MCF 10A (cell line): ENCODE data around the gene NEO1. TPM values are rescaled to one million over a fixed set of nuclear protein-coding genes. Genes with fewer than 3 reads are reported as not detected.
A peak's percentile ranks its signal among the peaks of the same experiment; 100 is the strongest.

Source experiments
- BruUV-seq: library from RNA; stranded (reverse); fragments of 400-500 nt; replicated peaks from 2 replicates; lab custom pipeline; 2021; lab: Mats Ljungman, UMichigan
- CTCF ChIA-PET: fragments of 300-600 bp; sonication (Branson Sonifier 250); formaldehyde crosslinking; extraction: SDS; loops from one replicate; lab custom pipeline; 2021; ENCODE audit warnings: antibody characterized with exemption, inconsistent platforms; lab: Yijun Ruan, JAX
- POLR2A ChIA-PET: fragments of 300-600, 350-650 bp; sonication (Branson Sonifier 250); formaldehyde crosslinking; extraction: SDS; loops from one replicate; lab custom pipeline; 2020; ENCODE audit warnings: antibody characterized with exemption, inconsistent platforms; lab: Yijun Ruan, JAX
- DNase-seq: peaks from one replicate; pipeline ENCODE4 v3.0.0-alpha.2; 2018; ENCODE audit not compliant: unreplicated experiment
- H3K27ac Mint-ChIP-seq: one replicate; pipeline ENCODE4 v1.8.0; 2022; ENCODE audit warnings: mild to moderate bottlenecking, low read depth, mixed read lengths; ENCODE audit not compliant: unreplicated experiment
- H3K27me3 Mint-ChIP-seq: one replicate; pipeline ENCODE4 v1.8.0; 2022; ENCODE audit warnings: mixed read lengths; ENCODE audit not compliant: insufficient read depth, unreplicated experiment
- H3K36me3 Mint-ChIP-seq: one replicate; pipeline ENCODE4 v1.8.0; 2022; ENCODE audit warnings: mild to moderate bottlenecking, moderate library complexity, mixed read lengths; ENCODE audit not compliant: insufficient read depth, unreplicated experiment
- H3K4me1 Mint-ChIP-seq: one replicate; pipeline ENCODE4 v1.8.0; 2022; ENCODE audit warnings: mixed read lengths; ENCODE audit not compliant: insufficient read depth, unreplicated experiment
- H3K4me3 Mint-ChIP-seq: one replicate; pipeline ENCODE4 v1.8.0; 2022; ENCODE audit warnings: mild to moderate bottlenecking, moderate library complexity, mixed read lengths; ENCODE audit not compliant: unreplicated experiment
- H3K9me3 Mint-ChIP-seq: one replicate; pipeline ENCODE4 v1.8.0; 2022; ENCODE audit warnings: mixed read lengths; ENCODE audit not compliant: unreplicated experiment
- intact Hi-C: fragments of 100-400 bp; cut with micrococcal nuclease; formaldehyde crosslinking; loops from 2 replicates; pipeline ENCODE4 v1.14.1; 2022
- total RNA-seq: library from RNA; stranded (reverse); gene quantifications from 2 replicates; pipeline ENCODE4 v1.2.3, GENCODE V29; 2022
- TF ChIP-seq, protein P1 (sequence below): fragments of 200-600 bp; IDR thresholded peaks from one replicate; pipeline ENCODE4 v1.8.0; 2022; ENCODE audit warnings: antibody characterized with exemption, mild to moderate bottlenecking; ENCODE audit not compliant: unreplicated experiment

NEO1 gene
- total RNA-seq, 1 experiment from 2014 or later, result 13.2 TPM

DNA sequence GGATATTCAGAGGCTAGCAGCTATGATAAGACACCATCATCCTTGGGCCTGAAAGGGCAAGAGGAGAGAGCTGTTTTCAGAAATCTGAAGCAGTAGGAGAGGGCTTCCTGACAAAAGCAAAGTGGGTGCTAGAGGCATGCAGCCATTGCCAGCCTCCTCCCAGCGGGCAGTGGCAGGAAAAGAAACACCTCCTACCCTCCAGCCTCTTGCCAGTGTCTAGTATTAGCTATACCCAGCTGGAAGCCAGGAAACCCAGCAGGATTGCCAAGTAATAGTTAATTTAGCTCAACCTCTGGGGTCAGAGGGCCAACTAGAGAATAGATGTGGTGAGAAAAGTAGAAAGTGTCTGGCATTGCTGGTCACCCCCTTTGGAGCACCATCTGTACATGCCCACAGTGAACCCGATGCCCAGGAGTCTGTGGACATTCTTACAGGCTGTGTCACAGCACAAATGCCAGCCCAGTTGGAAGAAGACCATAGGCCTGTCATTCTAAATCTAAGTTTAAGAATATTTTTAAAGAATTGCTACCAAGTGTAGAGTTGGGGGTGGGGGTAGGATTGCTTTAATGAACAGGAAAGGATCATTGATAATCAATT lies 231.2 kb downstream of the NEO1 start:
- no peak overlapping the region for H3K27ac Mint-ChIP-seq
- CTCF ChIA-PET, result interaction anchor here (2.3 kb wide), 1 partner anchor 10 kb away, joined by 16 read pairs; no protein-coding TSS in a partner anchor
- POLR2A ChIA-PET, result no interaction called here

DNA sequence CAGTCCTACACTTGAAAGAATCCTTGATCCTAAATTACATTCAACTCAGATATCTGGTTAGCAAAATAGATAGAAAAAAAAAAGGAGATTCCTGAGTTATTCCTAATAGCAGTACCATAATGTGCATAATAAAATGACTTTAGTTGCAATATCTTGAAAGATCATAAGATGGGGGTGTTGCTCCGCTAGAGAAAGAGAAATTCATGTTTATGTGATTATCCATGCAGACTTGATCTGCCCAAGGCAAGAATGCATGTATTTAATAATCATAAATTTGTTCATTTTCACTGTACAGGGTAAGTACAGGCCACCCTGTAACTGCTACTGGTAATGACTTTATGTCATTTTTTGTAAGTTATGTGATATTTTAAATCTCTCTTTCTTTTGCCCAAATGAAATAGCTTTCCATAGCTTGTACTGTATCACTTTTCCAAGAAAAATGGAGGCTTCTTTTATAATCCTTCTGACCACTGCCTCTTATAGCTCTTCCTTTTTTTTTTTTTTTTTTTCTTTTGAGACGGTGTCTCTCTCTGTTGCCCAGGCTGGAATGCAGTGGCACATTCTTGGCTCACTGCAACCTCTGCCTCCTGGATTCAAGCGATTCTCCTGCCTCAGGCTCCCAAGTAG lies 231.9 kb downstream of the NEO1 start:
- H3K27me3 Mint-ChIP-seq, result no peaks in the 10 kb centered on the region
- BruUV-seq, result no TSS peak
- ChIA-PET POLR2A (interaction anchor here (0.8 kb wide), 1 partner anchor 11 kb away, joined by 3 read pairs; no protein-coding TSS in a partner anchor), CTCF (no interaction called here)
- intact Hi-C loops, result no loop called here
- H3K4me3 Mint-ChIP-seq, result no peak overlapping the region
- peak; percentile 21 for DNase-seq
- H3K36me3 Mint-ChIP-seq, result peaks cover 4% of the 10 kb centered on the region
- TF ChIP-seq, protein P1, sequence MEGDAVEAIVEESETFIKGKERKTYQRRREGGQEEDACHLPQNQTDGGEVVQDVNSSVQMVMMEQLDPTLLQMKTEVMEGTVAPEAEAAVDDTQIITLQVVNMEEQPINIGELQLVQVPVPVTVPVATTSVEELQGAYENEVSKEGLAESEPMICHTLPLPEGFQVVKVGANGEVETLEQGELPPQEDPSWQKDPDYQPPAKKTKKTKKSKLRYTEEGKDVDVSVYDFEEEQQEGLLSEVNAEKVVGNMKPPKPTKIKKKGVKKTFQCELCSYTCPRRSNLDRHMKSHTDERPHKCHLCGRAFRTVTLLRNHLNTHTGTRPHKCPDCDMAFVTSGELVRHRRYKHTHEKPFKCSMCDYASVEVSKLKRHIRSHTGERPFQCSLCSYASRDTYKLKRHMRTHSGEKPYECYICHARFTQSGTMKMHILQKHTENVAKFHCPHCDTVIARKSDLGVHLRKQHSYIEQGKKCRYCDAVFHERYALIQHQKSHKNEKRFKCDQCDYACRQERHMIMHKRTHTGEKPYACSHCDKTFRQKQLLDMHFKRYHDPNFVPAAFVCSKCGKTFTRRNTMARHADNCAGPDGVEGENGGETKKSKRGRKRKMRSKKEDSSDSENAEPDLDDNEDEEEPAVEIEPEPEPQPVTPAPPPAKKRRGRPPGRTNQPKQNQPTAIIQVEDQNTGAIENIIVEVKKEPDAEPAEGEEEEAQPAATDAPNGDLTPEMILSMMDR, result no peak
- H3K4me1 Mint-ChIP-seq, result no peaks in the 10 kb centered on the region
- no peaks in the 10 kb centered on the region for H3K9me3 Mint-ChIP-seq
- no peak overlapping the region for H3K27ac Mint-ChIP-seq

More for the DNA sequence above, 231.2 kb downstream of the NEO1 start:
- no peaks in the 10 kb centered on the region for H3K4me1 Mint-ChIP-seq
- no TSS peak for BruUV-seq
- no peak for DNase-seq
- TF ChIP-seq, protein P1, result no peak
- intact Hi-C loops, result no loop called here
- H3K27me3 Mint-ChIP-seq, result no peaks in the 10 kb centered on the region
- H3K9me3 Mint-ChIP-seq, result no peaks in the 10 kb centered on the region
- H3K36me3 Mint-ChIP-seq, result no peaks in the 10 kb centered on the region
- no peak overlapping the region for H3K4me3 Mint-ChIP-seq

DNA sequence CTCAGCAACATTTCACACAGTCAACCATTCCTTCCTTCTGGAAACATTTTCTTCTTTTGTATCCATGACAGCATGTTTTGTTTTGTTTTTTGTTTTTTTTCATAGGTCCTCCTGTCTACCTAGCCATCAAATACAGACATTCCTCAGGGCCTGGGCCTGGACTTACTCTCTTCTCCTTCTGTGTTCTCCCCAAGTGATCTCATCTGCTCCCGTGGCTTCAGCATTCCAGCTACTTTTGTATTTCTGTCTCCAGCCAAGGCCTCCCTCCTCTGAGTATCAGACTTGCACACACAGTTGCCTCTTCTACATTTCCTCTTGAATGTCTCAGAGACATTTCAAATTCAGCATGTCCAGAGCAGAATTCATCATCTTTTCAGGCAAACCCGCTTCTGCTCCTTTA lies 234.0 kb downstream of the NEO1 start:
- H3K9me3 Mint-ChIP-seq, result no peaks in the 10 kb centered on the region
- POLR2A ChIA-PET, result no interaction called here
- intact Hi-C loops, result no loop called here
- no peaks in the 10 kb centered on the region for H3K27me3 Mint-ChIP-seq
- TF ChIP-seq, protein P1, result no peak
- no peak overlapping the region for H3K27ac Mint-ChIP-seq
- CTCF ChIA-PET, result interaction anchor here (0.7 to 1.2 kb wide), 2 partner anchors 13 to 47 kb away, joined by 4 to 9 read pairs; no protein-coding TSS in a partner anchor
- no peak for DNase-seq
- peaks cover 19% of the 10 kb centered on the region for H3K36me3 Mint-ChIP-seq
- no peaks in the 10 kb centered on the region for H3K4me1 Mint-ChIP-seq
- BruUV-seq, result no TSS peak
- no peak overlapping the region for H3K4me3 Mint-ChIP-seq

DNA sequence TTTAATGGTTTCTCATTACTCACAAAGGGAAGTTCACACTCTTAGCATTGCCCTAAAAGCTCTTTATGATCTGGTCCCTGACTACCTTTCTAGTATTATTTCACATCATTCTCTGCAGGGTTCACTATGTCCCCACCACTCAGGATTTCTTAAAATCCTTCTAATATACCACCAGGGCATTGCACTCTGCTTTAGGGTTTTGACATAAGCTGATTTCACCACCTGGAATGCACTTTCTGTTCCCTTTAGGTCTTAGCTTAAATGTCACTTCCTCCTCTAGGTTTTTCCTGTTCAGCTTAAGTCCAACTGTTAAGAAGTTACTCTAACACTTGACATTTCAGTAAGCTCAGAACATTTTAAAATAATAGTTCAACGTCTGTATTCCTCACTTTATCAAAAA lies 234.8 kb downstream of the NEO1 start:
- H3K9me3 Mint-ChIP-seq, result no peaks in the 10 kb centered on the region
- no peaks in the 10 kb centered on the region for H3K27me3 Mint-ChIP-seq
- intact Hi-C loops, result no loop called here
- DNase-seq, result no peak
- no TSS peak for BruUV-seq
- H3K27ac Mint-ChIP-seq, result no peak overlapping the region
- peaks cover 19% of the 10 kb centered on the region for H3K36me3 Mint-ChIP-seq
- no peaks in the 10 kb centered on the region for H3K4me1 Mint-ChIP-seq
- ChIA-PET POLR2A (no interaction called here), CTCF (interaction anchor here (0.7 to 1.2 kb wide), 5 partner anchors 9 to 48 kb away, joined by 3 to 9 read pairs (median 4); no protein-coding TSS in a partner anchor)
- H3K4me3 Mint-ChIP-seq, result no peak overlapping the region
- TF ChIP-seq, protein P1, result no peak
